ENCODE data around the gene NUP54. TPM values are rescaled to one million over a fixed set of nuclear protein-coding genes. Genes with fewer than 3 reads are reported as not detected.

NUP54 gene
- total and polyA plus RNA-seq, 2 of the 8 experiments (the other 6 are each of a cell fraction or from before 2014, with no cell fraction given) = 51.4 to 103 TPM

DNA sequence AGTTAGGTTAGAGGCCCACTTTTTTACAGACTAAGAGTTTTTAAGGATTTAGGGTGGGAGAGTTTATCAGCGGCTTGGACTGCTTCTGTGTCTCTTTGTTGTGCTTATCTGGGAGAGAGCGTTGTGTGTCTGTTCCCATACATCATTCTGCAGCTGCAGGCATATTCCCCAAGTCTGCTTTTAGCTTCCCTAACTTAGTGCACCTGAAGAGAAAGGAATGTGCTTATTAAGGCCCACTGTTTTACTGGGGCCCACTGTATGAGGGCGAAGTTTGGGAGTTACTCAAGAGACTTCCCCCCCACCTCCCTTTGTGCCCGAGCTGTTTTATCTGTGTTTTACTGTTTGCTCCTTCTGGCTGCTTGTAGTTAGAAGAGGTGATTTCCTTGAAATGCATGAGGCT lies 41.8 kb downstream of the NUP54 start (continued):
- TF ChIP-seq, protein P1, sequence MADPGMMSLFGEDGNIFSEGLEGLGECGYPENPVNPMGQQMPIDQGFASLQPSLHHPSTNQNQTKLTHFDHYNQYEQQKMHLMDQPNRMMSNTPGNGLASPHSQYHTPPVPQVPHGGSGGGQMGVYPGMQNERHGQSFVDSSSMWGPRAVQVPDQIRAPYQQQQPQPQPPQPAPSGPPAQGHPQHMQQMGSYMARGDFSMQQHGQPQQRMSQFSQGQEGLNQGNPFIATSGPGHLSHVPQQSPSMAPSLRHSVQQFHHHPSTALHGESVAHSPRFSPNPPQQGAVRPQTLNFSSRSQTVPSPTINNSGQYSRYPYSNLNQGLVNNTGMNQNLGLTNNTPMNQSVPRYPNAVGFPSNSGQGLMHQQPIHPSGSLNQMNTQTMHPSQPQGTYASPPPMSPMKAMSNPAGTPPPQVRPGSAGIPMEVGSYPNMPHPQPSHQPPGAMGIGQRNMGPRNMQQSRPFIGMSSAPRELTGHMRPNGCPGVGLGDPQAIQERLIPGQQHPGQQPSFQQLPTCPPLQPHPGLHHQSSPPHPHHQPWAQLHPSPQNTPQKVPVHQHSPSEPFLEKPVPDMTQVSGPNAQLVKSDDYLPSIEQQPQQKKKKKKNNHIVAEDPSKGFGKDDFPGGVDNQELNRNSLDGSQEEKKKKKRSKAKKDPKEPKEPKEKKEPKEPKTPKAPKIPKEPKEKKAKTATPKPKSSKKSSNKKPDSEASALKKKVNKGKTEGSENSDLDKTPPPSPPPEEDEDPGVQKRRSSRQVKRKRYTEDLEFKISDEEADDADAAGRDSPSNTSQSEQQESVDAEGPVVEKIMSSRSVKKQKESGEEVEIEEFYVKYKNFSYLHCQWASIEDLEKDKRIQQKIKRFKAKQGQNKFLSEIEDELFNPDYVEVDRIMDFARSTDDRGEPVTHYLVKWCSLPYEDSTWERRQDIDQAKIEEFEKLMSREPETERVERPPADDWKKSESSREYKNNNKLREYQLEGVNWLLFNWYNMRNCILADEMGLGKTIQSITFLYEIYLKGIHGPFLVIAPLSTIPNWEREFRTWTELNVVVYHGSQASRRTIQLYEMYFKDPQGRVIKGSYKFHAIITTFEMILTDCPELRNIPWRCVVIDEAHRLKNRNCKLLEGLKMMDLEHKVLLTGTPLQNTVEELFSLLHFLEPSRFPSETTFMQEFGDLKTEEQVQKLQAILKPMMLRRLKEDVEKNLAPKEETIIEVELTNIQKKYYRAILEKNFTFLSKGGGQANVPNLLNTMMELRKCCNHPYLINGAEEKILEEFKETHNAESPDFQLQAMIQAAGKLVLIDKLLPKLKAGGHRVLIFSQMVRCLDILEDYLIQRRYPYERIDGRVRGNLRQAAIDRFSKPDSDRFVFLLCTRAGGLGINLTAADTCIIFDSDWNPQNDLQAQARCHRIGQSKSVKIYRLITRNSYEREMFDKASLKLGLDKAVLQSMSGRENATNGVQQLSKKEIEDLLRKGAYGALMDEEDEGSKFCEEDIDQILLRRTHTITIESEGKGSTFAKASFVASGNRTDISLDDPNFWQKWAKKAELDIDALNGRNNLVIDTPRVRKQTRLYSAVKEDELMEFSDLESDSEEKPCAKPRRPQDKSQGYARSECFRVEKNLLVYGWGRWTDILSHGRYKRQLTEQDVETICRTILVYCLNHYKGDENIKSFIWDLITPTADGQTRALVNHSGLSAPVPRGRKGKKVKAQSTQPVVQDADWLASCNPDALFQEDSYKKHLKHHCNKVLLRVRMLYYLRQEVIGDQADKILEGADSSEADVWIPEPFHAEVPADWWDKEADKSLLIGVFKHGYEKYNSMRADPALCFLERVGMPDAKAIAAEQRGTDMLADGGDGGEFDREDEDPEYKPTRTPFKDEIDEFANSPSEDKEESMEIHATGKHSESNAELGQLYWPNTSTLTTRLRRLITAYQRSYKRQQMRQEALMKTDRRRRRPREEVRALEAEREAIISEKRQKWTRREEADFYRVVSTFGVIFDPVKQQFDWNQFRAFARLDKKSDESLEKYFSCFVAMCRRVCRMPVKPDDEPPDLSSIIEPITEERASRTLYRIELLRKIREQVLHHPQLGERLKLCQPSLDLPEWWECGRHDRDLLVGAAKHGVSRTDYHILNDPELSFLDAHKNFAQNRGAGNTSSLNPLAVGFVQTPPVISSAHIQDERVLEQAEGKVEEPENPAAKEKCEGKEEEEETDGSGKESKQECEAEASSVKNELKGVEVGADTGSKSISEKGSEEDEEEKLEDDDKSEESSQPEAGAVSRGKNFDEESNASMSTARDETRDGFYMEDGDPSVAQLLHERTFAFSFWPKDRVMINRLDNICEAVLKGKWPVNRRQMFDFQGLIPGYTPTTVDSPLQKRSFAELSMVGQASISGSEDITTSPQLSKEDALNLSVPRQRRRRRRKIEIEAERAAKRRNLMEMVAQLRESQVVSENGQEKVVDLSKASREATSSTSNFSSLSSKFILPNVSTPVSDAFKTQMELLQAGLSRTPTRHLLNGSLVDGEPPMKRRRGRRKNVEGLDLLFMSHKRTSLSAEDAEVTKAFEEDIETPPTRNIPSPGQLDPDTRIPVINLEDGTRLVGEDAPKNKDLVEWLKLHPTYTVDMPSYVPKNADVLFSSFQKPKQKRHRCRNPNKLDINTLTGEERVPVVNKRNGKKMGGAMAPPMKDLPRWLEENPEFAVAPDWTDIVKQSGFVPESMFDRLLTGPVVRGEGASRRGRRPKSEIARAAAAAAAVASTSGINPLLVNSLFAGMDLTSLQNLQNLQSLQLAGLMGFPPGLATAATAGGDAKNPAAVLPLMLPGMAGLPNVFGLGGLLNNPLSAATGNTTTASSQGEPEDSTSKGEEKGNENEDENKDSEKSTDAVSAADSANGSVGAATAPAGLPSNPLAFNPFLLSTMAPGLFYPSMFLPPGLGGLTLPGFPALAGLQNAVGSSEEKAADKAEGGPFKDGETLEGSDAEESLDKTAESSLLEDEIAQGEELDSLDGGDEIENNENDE (IDR thresholded peaks at IDR 0.05; ENCODE audit: insufficient replicate concordance, low read length) = no peak

Measured in H1 (cell line).